GM23338 (cell line): Measurements from ENCODE around the gene ATXN1L. TPM values are rescaled to one million over a fixed set of nuclear protein-coding genes. Genes with fewer than 3 reads are reported as not detected.

Experiments
- ATAC-seq: fragments of 200-7000 bp; cut with Tn5 transposase; 3 replicates; pipeline ENCODE4 v1.9.1; 2020
- DNase-seq: peaks from one replicate; pipeline ENCODE4 v3.0.0-alpha.2; 2015; ENCODE audit warnings: low spot score
- H2AFZ ChIP-seq: fragments of 200-600 bp; sonication (generic); 2 replicates; pipeline ENCODE4 v1.8.0; 2016; ENCODE audit warnings: antibody characterized with exemption, mild to moderate bottlenecking, moderate library complexity
- H3F3A ChIP-seq: fragments of 200-600 bp; sonication (generic); replicated peaks from 2 replicates; pipeline ENCODE4 v1.8.0; 2017; ENCODE audit warnings: antibody characterized with exemption, mixed run types, low read depth
- H3K27ac ChIP-seq: fragments of 200-600 bp; sonication (generic); 2 replicates; pipeline ENCODE4 v1.6.1; 2016; ENCODE audit warnings: low read depth
- H3K27me3 ChIP-seq: fragments of 200-600 bp; sonication (generic); 2 replicates; pipeline ENCODE4 v1.8.0; 2016; ENCODE audit warnings: mild to moderate bottlenecking, mixed run types, moderate library complexity; ENCODE audit not compliant: insufficient read depth
- H3K36me3 ChIP-seq: fragments of 200-600 bp; sonication (generic); 2 replicates; pipeline ENCODE4 v1.8.0; 2016; ENCODE audit warnings: mild to moderate bottlenecking; ENCODE audit not compliant: insufficient read depth
- H3K4me1 ChIP-seq: fragments of 200-600 bp; sonication (generic); 2 replicates; pipeline ENCODE4 v1.8.0; 2016; ENCODE audit warnings: mild to moderate bottlenecking, moderate library complexity; ENCODE audit not compliant: insufficient read depth
- H3K4me2 ChIP-seq: fragments of 200-600 bp; sonication (generic); 2 replicates; pipeline ENCODE4 v1.7.1; 2017; ENCODE audit warnings: mixed run types
- H3K4me3 ChIP-seq: fragments of 200-600 bp; sonication (generic); 2 replicates; pipeline ENCODE4 v1.6.1; 2016; ENCODE audit warnings: mixed run types
- H3K79me2 ChIP-seq: fragments of 200-600 bp; sonication (generic); replicated peaks from 2 replicates; pipeline ENCODE4 v1.8.0; 2017; ENCODE audit warnings: mild to moderate bottlenecking; ENCODE audit not compliant: insufficient read depth
- H3K9me2 ChIP-seq: fragments of 200-600 bp; sonication (generic); 2 replicates; pipeline ENCODE4 v1.8.0; 2017; ENCODE audit not compliant: insufficient read depth
- H4K20me1 ChIP-seq: fragments of 200-600 bp; sonication (generic); replicated peaks from 2 replicates; pipeline ENCODE4 v1.8.0; 2017; ENCODE audit warnings: mild to moderate bottlenecking; ENCODE audit not compliant: insufficient read depth
- H3K27ac Mint-ChIP-seq: 2 replicates; pipeline ENCODE4 v1.8.0; 2020; ENCODE audit warnings: inconsistent platforms, mild to moderate bottlenecking, moderate library complexity, mixed read lengths
- H3K27me3 Mint-ChIP-seq: 3 replicates; pipeline ENCODE4 v1.8.0; 2022; ENCODE audit warnings: low read depth, mild to moderate bottlenecking, moderate library complexity, mixed read lengths, inconsistent platforms; ENCODE audit not compliant: insufficient read depth, poor library complexity
- H3K36me3 Mint-ChIP-seq: 3 replicates; pipeline ENCODE4 v1.8.0; 2021; ENCODE audit warnings: low read depth, mild to moderate bottlenecking, inconsistent platforms, moderate library complexity, mixed read lengths
- H3K4me1 Mint-ChIP-seq: 3 replicates; pipeline ENCODE4 v1.8.0; 2020; ENCODE audit warnings: mild to moderate bottlenecking, inconsistent platforms, mixed read lengths
- H3K4me3 Mint-ChIP-seq: 3 replicates; pipeline ENCODE4 v1.8.0; 2021; ENCODE audit warnings: moderate library complexity, mild to moderate bottlenecking, inconsistent platforms, mixed read lengths
- H3K9me3 Mint-ChIP-seq: 3 replicates; pipeline ENCODE4 v1.8.0; 2020; ENCODE audit warnings: moderate library complexity, mild to moderate bottlenecking, inconsistent platforms, mixed read lengths
- CREB1 ChIP-seq: fragments of 250-450 bp; sonication (Bioruptor Pico); IDR thresholded peaks from 2 replicates; pipeline ENCODE4 v1.5.0; 2020; ENCODE audit warnings: low read depth, mild to moderate bottlenecking, moderate library complexity
- CTCF ChIP-seq, 2 experiments: fragments of 200-600 bp in 1 of 2; sonication (generic) in 1 of 2; conservative IDR thresholded peaks; 2 replicates each; pipeline versions ENCODE4 v1.5.1 to v1.6.1; 2016 to 2017; ENCODE audit warnings: antibody characterized with exemption in 2 of 2, low read depth in 2 of 2, mild to moderate bottlenecking in 2 of 2, moderate library complexity in 1 of 2
- EZH2 ChIP-seq: fragments of 200-600 bp; sonication (generic); IDR thresholded peaks from one replicate; pipeline ENCODE4 v1.8.0; 2017; ENCODE audit warnings: antibody characterized with exemption, mild to moderate bottlenecking, low read depth; ENCODE audit not compliant: unreplicated experiment
- EZH2phosphoT487 ChIP-seq: fragments of 200-600 bp; sonication (generic); IDR thresholded peaks from one replicate; pipeline ENCODE4 v1.8.1; 2018; ENCODE audit warnings: antibody characterized with exemption; ENCODE audit not compliant: unreplicated experiment
- JUNB ChIP-seq: IDR thresholded peaks from one replicate; pipeline ENCODE4 v1.6.1; 2016; ENCODE audit warnings: antibody characterized with exemption; ENCODE audit not compliant: unreplicated experiment
- NANOG ChIP-seq: IDR thresholded peaks from 2 replicates; pipeline ENCODE4 v1.6.1; 2016; ENCODE audit warnings: antibody characterized with exemption, borderline replicate concordance
- POLR2AphosphoS5 ChIP-seq: IDR thresholded peaks from 2 replicates; pipeline ENCODE4 v1.6.1; 2016; ENCODE audit warnings: antibody characterized with exemption, low read depth
- REST ChIP-seq: IDR thresholded peaks from one replicate; pipeline ENCODE4 v1.6.1; 2018; ENCODE audit warnings: antibody characterized with exemption; ENCODE audit not compliant: unreplicated experiment
- STAT1 ChIP-seq: IDR thresholded peaks from one replicate; pipeline ENCODE4 v1.6.1; 2016; ENCODE audit warnings: antibody characterized with exemption; ENCODE audit not compliant: unreplicated experiment
- ZNF114 ChIP-seq: fragments of 250-450 bp; sonication (Bioruptor Pico); IDR thresholded peaks from 2 replicates; pipeline ENCODE4 v1.5.0; 2020; ENCODE audit warnings: mild to moderate bottlenecking, moderate library complexity
- ZNF462 ChIP-seq: fragments of 250-450 bp; sonication (Bioruptor Pico); IDR thresholded peaks from 2 replicates; pipeline ENCODE4 v1.5.0; 2020; ENCODE audit warnings: mild to moderate bottlenecking, moderate library complexity
- polyA plus RNA-seq: library from polyadenylated mRNA; unstranded; fragments of >200 nt; fragmentation: Nextera tagmentation; extraction: Ambion mirVana; gene quantifications from 2 replicates; pipeline ENCODE4 v1.2.1, GENCODE V29; 2016
- total RNA-seq: library from RNA; depleted of rRNA; stranded (reverse); fragments of >200 nt; shearing (Covaris generic); gene quantifications from 2 replicates; pipeline ENCODE4 v1.2.3, GENCODE V29; 2014

The ATXN1L gene
- total and polyA plus RNA-seq, 2 experiments from 2014 or later, result 8.5 to 22.1 TPM

- H3K4me3 ChIP-seq, result peak overlapping the region; percentile 99
- Mint-ChIP-seq H3K4me3 (peak overlapping the region; percentile 95), H3K9me3 (no peaks in the 10 kb centered on the region), H3K27me3 (peaks cover 12% of the 10 kb centered on the region), H3K27ac (peak overlapping the region; percentile 67), H3K4me1 (peaks cover 9% of the 10 kb centered on the region; the same call in 2 of the 3 replicates), H3K36me3 (peaks cover 29% of the 10 kb centered on the region)
- peak; percentile 77 for DNase-seq
- peaks cover 26% of the 10 kb centered on the region for H3K79me2 ChIP-seq
- peak overlapping the region; percentile 88 for H3K27ac ChIP-seq
- TF ChIP-seq ZNF114 (CRISPR knock-in tag) (no peak), STAT1 (no peak), EZH2 (no peak), JUNB (no peak), CREB1 (CRISPR knock-in tag) (no peak), EZH2phosphoT487 (no peak), REST (no peak), CTCF (conservative IDR thresholded peaks at IDR 0.05; ENCODE audit: low read depth in 2 of 2) (no peak), ZNF462 (CRISPR knock-in tag) (no peak), POLR2AphosphoS5 (no peak), NANOG (no peak)
- peak overlapping the region; percentile 74 for H2AFZ ChIP-seq
- peak overlapping the region; percentile 100 for H3K4me2 ChIP-seq
- H3K36me3 ChIP-seq, result no peaks in the 10 kb centered on the region
- peaks cover 6% of the 10 kb centered on the region for H4K20me1 ChIP-seq
- H3K4me1 ChIP-seq, result peaks cover 6% of the 10 kb centered on the region
- no peaks in the 10 kb centered on the region for H3K27me3 ChIP-seq
- H3F3A ChIP-seq, result no peaks in the 10 kb centered on the region; the same call in 1 of the 2 replicates
- peak; percentile 37 for ATAC-seq
- no peaks in the 10 kb centered on the region for H3K9me2 ChIP-seq
Measured at GRCh38 chr16:71846431-71846830, 655 bp downstream of the ATXN1L start.
